ENCODE data around the gene AKAP13. TPM values are rescaled to one million over a fixed set of nuclear protein-coding genes. Genes with fewer than 3 reads are reported as not detected.

AKAP13 gene
- polyA plus RNA-seq, 1 donor from 2014 or later = 10.0 TPM

- Histone ChIP-seq H3K9me3 (ENCODE audit: low read length) (no peaks in the 10 kb centered on the region), H3K27me3 (ENCODE audit: insufficient read depth, low read depth, low read length) (no peaks in the 10 kb centered on the region), H3K79me2 (replicated peaks; ENCODE audit: insufficient read depth, low read length) (peaks cover 71% of the 10 kb centered on the region), H2AFZ (ENCODE audit: low read depth, low read length) (no peak overlapping the region), H3K9me2 (ENCODE audit: insufficient read depth, low read length) (no peaks in the 10 kb centered on the region), H3K36me3 (ENCODE audit: insufficient read depth, low read length) (no peaks in the 10 kb centered on the region), H3K4me3 (ENCODE audit: low read length) (no peak overlapping the region), H4K20me1 (ENCODE audit: insufficient read depth) (peaks cover 4% of the 10 kb centered on the region), H3K4me2 (ENCODE audit: low read length) (no peak overlapping the region), H3F3A (ENCODE audit: insufficient read depth, low read length, poor library complexity, severe bottlenecking) (no peaks in the 10 kb centered on the region), H3K27ac (ENCODE audit: low read length) (no peak overlapping the region), H3K9ac (ENCODE audit: low read length) (no peak overlapping the region)
- no peak for TF ChIP-seq SMC3 (conservative IDR thresholded peaks at IDR 0.05; ENCODE audit: poor library complexity)
- TF ChIP-seq EP300 (conservative IDR thresholded peaks at IDR 0.05; ENCODE audit: poor library complexity, severe bottlenecking) = no peak
Observed at GRCh38 chr15:85778107-85778776, 397.8 kb downstream of the AKAP13 start.

DNA sequence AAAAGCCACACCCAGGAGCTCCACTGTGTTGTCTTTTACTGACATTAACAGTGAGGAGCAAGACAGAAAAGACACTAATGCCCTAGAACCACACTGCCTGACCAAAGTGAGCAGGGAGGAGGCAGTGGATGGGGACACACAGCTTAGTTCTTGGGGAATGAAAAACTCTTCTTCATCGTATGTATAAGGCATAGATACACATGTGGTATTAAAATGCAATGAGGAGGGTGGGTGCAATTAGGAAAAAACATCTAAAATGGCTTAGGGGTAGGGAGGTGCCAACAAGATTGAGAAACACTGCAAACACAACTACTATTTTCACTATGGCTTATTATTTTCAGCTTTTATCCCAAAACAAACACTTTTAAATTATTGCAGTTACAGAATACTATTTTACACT, 398.8 kb downstream of the AKAP13 start:
- no peaks in the 10 kb centered on the region for H3K27me3 ChIP-seq (ENCODE audit: insufficient read depth, low read depth, low read length)
- H3K9me3 ChIP-seq (ENCODE audit: low read length) = no peaks in the 10 kb centered on the region
- H3K9ac ChIP-seq (ENCODE audit: low read length) = no peak overlapping the region
- H3K4me2 ChIP-seq (ENCODE audit: low read length) = no peak overlapping the region
- H3K36me3 ChIP-seq (ENCODE audit: insufficient read depth, low read length) = no peaks in the 10 kb centered on the region
- peaks cover 69% of the 10 kb centered on the region for H3K79me2 ChIP-seq (replicated peaks; ENCODE audit: insufficient read depth, low read length)
- H3K9me2 ChIP-seq (ENCODE audit: insufficient read depth, low read length) = no peaks in the 10 kb centered on the region
- no peak overlapping the region for H2AFZ ChIP-seq (ENCODE audit: low read depth, low read length)
- no peak for TF ChIP-seq POLR2AphosphoS5 (IDR thresholded peaks at IDR 0.05)
- TF ChIP-seq SMC3 (conservative IDR thresholded peaks at IDR 0.05; ENCODE audit: poor library complexity) = no peak
- TF ChIP-seq EZH2 (IDR thresholded peaks at IDR 0.05; ENCODE audit: borderline replicate concordance, insufficient read depth, low read length, poor library complexity, severe bottlenecking) = no peak
- no peak for TF ChIP-seq RAD21 (conservative IDR thresholded peaks at IDR 0.05)
- no peak for TF ChIP-seq REST (IDR thresholded peaks at IDR 0.05; ENCODE audit: borderline replicate concordance)
- H3K27ac ChIP-seq (ENCODE audit: low read length) = no peak overlapping the region
- peaks cover 4% of the 10 kb centered on the region for H4K20me1 ChIP-seq (ENCODE audit: insufficient read depth)
- H3F3A ChIP-seq (ENCODE audit: insufficient read depth, low read length, poor library complexity, severe bottlenecking) = no peaks in the 10 kb centered on the region
- no peak overlapping the region for H3K4me3 ChIP-seq (ENCODE audit: low read length)

DNA sequence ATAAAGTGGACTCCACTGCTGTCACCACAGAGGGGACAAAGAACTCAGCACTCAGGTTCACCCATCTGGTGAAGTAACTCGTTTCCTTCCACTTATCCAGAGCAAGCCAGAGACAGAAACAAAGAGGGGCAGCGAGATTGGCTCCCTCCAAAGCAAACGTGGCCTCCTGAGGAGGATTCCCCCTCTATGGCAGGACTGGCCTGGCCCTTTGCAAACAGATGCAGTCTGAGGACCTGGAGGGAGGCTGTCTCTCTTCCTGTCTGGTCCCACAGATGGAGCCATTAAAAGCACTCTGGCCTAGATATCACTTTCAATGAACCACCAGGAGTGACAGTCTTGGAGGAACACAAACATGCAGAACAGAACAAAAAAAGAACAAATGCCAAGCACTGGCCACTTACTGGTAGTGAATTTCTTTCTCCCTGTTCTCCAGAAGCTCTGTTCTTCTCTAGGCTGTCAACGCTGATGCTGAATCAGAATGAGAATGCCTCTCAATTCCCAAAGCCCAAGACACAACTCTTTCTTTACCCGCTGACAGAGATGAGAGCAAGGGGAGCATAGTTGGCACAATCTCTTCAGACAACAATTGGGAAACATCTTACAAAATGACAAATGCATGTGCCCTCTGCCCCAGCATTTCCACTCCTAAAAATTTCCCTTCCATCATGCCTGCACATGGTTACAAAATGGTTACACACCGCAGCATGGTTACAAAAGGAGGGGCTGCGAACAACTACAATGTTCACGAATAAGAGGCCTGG, 400.0 kb downstream of the AKAP13 start:
- Histone ChIP-seq H3K9me3 (ENCODE audit: low read length) (no peaks in the 10 kb centered on the region), H3K79me2 (replicated peaks; ENCODE audit: insufficient read depth, low read length) (peaks cover 68% of the 10 kb centered on the region), H3K27ac (ENCODE audit: low read length) (no peak overlapping the region), H3F3A (ENCODE audit: insufficient read depth, low read length, poor library complexity, severe bottlenecking) (no peaks in the 10 kb centered on the region), H3K36me3 (ENCODE audit: insufficient read depth, low read length) (no peaks in the 10 kb centered on the region), H3K4me2 (ENCODE audit: low read length) (no peak overlapping the region), H4K20me1 (ENCODE audit: insufficient read depth) (peaks cover 4% of the 10 kb centered on the region), H3K27me3 (ENCODE audit: insufficient read depth, low read depth, low read length) (no peaks in the 10 kb centered on the region), H3K4me3 (ENCODE audit: low read length) (no peak overlapping the region), H3K9me2 (ENCODE audit: insufficient read depth, low read length) (no peaks in the 10 kb centered on the region), H2AFZ (ENCODE audit: low read depth, low read length) (no peak overlapping the region), H3K9ac (ENCODE audit: low read length) (no peak overlapping the region)
- no peak for TF ChIP-seq EP300 (conservative IDR thresholded peaks at IDR 0.05; ENCODE audit: poor library complexity, severe bottlenecking)
- no peak for TF ChIP-seq TAF1 (IDR thresholded peaks at IDR 0.05; ENCODE audit: low read depth)
- TF ChIP-seq MXI1 (conservative IDR thresholded peaks at IDR 0.05; ENCODE audit: poor library complexity, severe bottlenecking) = no peak
- no peak for TF ChIP-seq CTCF (IDR thresholded peaks at IDR 0.05; ENCODE audit: poor library complexity, severe bottlenecking)
- no peak for TF ChIP-seq REST (IDR thresholded peaks at IDR 0.05; ENCODE audit: borderline replicate concordance)
- no peak for TF ChIP-seq RAD21 (conservative IDR thresholded peaks at IDR 0.05)
- no peak for TF ChIP-seq EZH2 (IDR thresholded peaks at IDR 0.05; ENCODE audit: borderline replicate concordance, insufficient read depth, low read length, poor library complexity, severe bottlenecking)

All from neural cell (in vitro differentiated cells).